ENCODE measurements around the gene DUOX2.

DUOX2 gene

GRCh38 chr15:45114076-45114750 lies at the start of gene DUOX2, which contains the start of gene DUOXA2:
Gene DUOX2 (minus strand): TSS chr15:45114172. CDS start chr15:45113411, 761 bp downstream.
Gene DUOXA2 (plus strand): TSS chr15:45114326. CDS start chr15:45114606, 280 bp downstream.
- FAIRE-seq (no peak), DNase-seq (ENCODE audit: insufficient read length, low spot score) (no peak)
- TF ChIP-seq CTCF (IDR thresholded peaks at IDR 0.05; ENCODE audit: insufficient read depth, missing control alignments): no peak

- no peak for FAIRE-seq
- TF ChIP-seq CTCF (IDR thresholded peaks at IDR 0.05; ENCODE audit: insufficient read depth, missing control alignments): no peak
- DNase-seq (ENCODE audit: insufficient read length, low spot score): no peak
Observed at GRCh38 chr15:45163508-45163856, 49.5 kb upstream of the DUOX2 start.

DNA sequence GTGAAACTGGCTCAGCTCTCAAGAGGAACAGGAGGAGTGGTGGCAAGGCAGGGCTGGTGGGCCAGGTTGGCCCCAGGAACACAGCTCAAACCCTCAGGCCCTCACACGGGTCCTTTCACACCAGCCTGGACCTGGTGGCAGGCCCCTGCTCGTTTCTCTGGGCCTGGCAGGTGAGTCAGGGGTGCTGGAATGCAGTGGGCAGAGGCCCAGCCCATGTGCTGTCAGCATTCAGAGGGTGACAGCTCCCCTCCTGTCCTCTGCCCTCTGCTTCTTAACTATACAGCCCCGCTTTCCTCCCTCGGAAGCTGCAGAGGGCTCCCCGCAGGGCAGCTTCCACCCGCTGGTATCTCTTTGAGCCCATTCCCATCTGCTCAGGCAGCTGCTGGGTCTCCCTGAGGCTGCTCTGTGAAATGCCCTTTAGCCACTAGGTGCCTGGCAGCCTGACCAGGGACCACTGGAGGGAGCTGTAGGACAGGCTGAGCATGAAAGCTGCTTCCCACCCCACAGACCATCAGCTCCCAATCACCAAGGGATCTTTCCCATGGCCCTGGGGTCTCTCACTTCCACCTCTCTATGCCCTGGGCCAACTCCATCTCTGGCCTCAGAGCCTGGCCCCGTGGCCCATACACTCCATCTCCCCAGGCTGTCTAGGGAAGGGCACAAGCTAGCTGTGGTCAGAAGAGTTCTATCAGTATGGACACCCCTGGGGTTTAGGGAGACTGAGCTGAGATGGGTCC lies 49.0 kb upstream of the DUOX2 start:
- peak; percentile 96 for DNase-seq (ENCODE audit: insufficient read length, low spot score)
- TF ChIP-seq CTCF (IDR thresholded peaks at IDR 0.05; ENCODE audit: insufficient read depth, missing control alignments): peak; percentile 96
- no peak for FAIRE-seq

GRCh38 chr15:45161666-45162065 lies 47.7 kb upstream of the DUOX2 start:
- DNase-seq (ENCODE audit: insufficient read length, low spot score): no peak
- TF ChIP-seq CTCF (IDR thresholded peaks at IDR 0.05; ENCODE audit: insufficient read depth, missing control alignments): no peak
- FAIRE-seq: no peak

- FAIRE-seq (no peak), DNase-seq (ENCODE audit: insufficient read length, low spot score) (no peak)
Observed at GRCh38 chr15:45157974-45158373, 44.0 kb upstream of the DUOX2 start.

DNA sequence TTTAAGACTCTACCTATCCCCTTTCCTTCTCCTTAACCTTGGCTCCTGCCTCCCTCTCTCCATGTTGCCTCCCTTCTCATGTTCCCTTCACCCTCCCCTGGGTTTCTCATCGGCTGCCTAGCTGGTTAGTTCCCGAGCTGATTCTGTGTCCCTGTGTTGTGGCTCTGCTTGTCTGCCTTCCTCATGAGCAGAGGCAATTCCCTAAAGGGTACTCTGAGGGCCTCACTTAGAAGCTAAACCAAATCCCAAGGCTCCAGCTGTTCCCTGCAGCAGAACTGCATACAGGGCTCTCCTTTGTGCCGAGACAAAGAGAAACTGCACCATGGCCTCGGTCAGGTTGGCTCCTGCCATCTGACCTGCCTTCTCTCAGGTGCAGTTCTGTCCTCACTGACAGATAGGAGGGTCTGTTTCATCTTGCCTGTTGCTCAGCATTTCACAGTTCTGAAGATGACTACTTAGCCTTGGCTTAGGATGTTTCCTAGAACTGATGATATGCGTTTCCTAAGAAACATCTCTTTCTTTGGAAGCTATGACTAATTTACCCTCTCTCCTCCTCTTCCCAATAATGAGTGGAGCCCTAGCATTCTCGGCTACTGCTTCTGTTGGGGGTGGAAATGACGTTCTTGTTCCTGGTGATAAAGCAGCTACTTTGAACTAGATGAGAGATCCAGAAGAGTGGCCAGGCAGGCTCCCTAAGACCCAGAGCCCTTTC lies 42.9 kb upstream of the DUOX2 start:
- DNase-seq (ENCODE audit: insufficient read length, low spot score): no peak
- no peak for FAIRE-seq
- TF ChIP-seq CTCF (IDR thresholded peaks at IDR 0.05; ENCODE audit: insufficient read depth, missing control alignments): no peak

More at GRCh38 chr15:45157974-45158373, 44.0 kb upstream of the DUOX2 start:
- TF ChIP-seq CTCF (IDR thresholded peaks at IDR 0.05; ENCODE audit: insufficient read depth, missing control alignments): no peak
